ENCODE measurements around the gene NDUFV1. TPM values are rescaled to one million over a fixed set of nuclear protein-coding genes. Genes with fewer than 3 reads are reported as not detected.

NDUFV1 gene
- total and polyA plus RNA-seq, 4 donors: 83.6 to 172 (median 163) TPM

DNA sequence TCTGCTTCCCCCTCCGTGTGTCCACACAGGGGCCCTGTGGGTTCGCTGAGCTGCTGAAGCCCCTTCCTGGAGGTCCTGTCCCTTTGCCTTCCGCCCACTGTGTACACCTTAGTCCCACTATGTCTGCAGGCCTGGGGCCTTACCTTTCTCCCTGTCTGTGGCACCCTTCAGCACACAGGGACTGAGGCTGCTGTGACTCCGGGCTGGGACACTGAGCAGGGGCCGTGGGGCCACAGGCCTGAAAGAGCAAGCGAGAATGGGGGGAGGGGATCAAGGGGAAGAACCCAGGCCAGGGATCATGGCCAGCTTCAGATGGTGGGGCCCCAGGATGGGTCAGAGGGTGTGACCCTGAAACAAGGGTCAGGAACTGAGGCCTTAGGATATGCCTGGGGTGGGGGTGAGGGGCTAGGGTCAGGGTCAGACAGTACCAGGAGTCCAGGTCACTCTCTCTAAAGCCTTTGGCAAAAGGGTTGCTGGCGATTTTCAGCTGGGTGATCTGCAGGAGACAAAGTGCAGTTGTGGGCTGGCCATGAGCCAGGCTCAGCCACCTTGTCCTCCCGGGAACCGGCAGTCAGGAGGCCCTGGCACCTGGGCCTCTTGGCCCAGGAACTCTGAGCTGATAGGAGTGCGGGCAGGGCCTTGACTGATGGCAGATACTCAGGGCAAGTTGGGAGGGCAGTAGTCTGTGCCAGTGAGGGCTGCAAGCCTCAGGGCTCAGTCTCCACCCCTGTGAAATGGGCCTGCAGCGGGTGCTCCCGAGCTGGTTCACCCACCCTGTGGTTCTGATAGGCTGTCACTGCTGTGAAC, 25.6 kb downstream of the NDUFV1 start:
- Histone ChIP-seq H3K27me3 (ENCODE audit: control insufficient read depth in 4 of 4, insufficient read depth in 4 of 4, low read length in 3 of 4) (no peaks in the 10 kb centered on the region), H3K4me3 (ENCODE audit: low read depth in 1 of 3, low read length in 3 of 3) (no peak overlapping the region), H3K9ac (ENCODE audit: low read depth in 1 of 2, low read length in 2 of 2) (no peak overlapping the region), H3K27ac (ENCODE audit: low read depth in 1 of 2, low read length in 2 of 2) (peak overlapping the region; percentile 50 to 58), H3K36me3 (ENCODE audit: control insufficient read depth in 4 of 4, insufficient read depth in 3 of 4, low read depth in 1 of 4, low read length in 3 of 4) (peaks cover 0 to 3% (median 1%) of the 10 kb centered on the region in 4 donors), H3K4me1 (ENCODE audit: control insufficient read depth in 4 of 4, insufficient read depth in 4 of 4, low read length in 3 of 4) (peaks cover 13 to 47% (median 37%) of the 10 kb centered on the region in 4 donors), H3K9me3 (ENCODE audit: control insufficient read depth in 4 of 4, low read length in 3 of 4) (no peaks in the 10 kb centered on the region)
- peak; percentile 61 for DNase-seq (ENCODE audit: low spot score)
- 38% methylated on average over 12 of the region's 12 CpGs for WGBS
- TF ChIP-seq RXRA (IDR thresholded peaks at IDR 0.05): peak; percentile 93 to 95
- peak; percentile 94 to 98 for TF ChIP-seq HNF4A (conservative IDR thresholded peaks at IDR 0.05)
- TF ChIP-seq NR2F2 (IDR thresholded peaks at IDR 0.05): peak; percentile 96
- TF ChIP-seq REST (IDR thresholded peaks at IDR 0.05): peak; percentile 39
- peak; percentile 60 for TF ChIP-seq YY1 (IDR thresholded peaks at IDR 0.05)
- peak in 1 of 2 donors; percentile 63 for TF ChIP-seq JUND (IDR thresholded peaks at IDR 0.05)
- TF ChIP-seq EGR1 (IDR thresholded peaks at IDR 0.05; ENCODE audit: low read depth in 2 of 2): no peak
- no peak for TF ChIP-seq FOXA2 (IDR thresholded peaks at IDR 0.05)
- TF ChIP-seq SP1 (IDR thresholded peaks at IDR 0.05): peak; percentile 96
- TF ChIP-seq, protein P1, sequence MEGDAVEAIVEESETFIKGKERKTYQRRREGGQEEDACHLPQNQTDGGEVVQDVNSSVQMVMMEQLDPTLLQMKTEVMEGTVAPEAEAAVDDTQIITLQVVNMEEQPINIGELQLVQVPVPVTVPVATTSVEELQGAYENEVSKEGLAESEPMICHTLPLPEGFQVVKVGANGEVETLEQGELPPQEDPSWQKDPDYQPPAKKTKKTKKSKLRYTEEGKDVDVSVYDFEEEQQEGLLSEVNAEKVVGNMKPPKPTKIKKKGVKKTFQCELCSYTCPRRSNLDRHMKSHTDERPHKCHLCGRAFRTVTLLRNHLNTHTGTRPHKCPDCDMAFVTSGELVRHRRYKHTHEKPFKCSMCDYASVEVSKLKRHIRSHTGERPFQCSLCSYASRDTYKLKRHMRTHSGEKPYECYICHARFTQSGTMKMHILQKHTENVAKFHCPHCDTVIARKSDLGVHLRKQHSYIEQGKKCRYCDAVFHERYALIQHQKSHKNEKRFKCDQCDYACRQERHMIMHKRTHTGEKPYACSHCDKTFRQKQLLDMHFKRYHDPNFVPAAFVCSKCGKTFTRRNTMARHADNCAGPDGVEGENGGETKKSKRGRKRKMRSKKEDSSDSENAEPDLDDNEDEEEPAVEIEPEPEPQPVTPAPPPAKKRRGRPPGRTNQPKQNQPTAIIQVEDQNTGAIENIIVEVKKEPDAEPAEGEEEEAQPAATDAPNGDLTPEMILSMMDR (IDR thresholded peaks at IDR 0.05; ENCODE audit: low read depth, low read length, missing input control): no peak
- TF ChIP-seq HNF4G (IDR thresholded peaks at IDR 0.05): peak; percentile 91
- TF ChIP-seq GABPA (IDR thresholded peaks at IDR 0.05 in 1 of 2, conservative IDR thresholded peaks at IDR 0.05 in 1 of 2): no peak
- no peak for TF ChIP-seq FOXA1 (IDR thresholded peaks at IDR 0.05)
- peak in 1 of 2 donors; percentile 47 for TF ChIP-seq RAD21 (IDR thresholded peaks at IDR 0.05)
- no peak for TF ChIP-seq TAF1 (conservative IDR thresholded peaks at IDR 0.05)
- TF ChIP-seq, protein P2, sequence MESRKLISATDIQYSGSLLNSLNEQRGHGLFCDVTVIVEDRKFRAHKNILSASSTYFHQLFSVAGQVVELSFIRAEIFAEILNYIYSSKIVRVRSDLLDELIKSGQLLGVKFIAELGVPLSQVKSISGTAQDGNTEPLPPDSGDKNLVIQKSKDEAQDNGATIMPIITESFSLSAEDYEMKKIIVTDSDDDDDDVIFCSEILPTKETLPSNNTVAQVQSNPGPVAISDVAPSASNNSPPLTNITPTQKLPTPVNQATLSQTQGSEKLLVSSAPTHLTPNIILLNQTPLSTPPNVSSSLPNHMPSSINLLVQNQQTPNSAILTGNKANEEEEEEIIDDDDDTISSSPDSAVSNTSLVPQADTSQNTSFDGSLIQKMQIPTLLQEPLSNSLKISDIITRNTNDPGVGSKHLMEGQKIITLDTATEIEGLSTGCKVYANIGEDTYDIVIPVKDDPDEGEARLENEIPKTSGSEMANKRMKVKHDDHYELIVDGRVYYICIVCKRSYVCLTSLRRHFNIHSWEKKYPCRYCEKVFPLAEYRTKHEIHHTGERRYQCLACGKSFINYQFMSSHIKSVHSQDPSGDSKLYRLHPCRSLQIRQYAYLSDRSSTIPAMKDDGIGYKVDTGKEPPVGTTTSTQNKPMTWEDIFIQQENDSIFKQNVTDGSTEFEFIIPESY (IDR thresholded peaks at IDR 0.05): no peak
- no peak for TF ChIP-seq ATF3 (IDR thresholded peaks at IDR 0.05)
- TF ChIP-seq, protein P3, sequence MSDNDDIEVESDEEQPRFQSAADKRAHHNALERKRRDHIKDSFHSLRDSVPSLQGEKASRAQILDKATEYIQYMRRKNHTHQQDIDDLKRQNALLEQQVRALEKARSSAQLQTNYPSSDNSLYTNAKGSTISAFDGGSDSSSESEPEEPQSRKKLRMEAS (IDR thresholded peaks at IDR 0.05): no peak

Data from liver (tissue), 9 donors.